Activated effector memory CD4-positive, alpha-beta T cell treated with Interleukin-2 at 50 U/mL for 16 hours (primary cell): ENCODE results near the gene CYTH3.

Source experiments
- DNase-seq: peaks from one replicate; pipeline ENCODE4 v3.0.0-alpha.2; 2020

CYTH3 gene

GRCh38 chr7:6188389-6188788 is 84.0 kb downstream of the CYTH3 start:
- DNase-seq, result no peak

GRCh38 chr7:6186577-6186976 is 85.8 kb downstream of the CYTH3 start:
- no peak for DNase-seq

- DNase-seq, result no peak
Observed at GRCh38 chr7:6182993-6183392, 89.4 kb downstream of the CYTH3 start.

GRCh38 chr7:6181136-6181535 is 91.3 kb downstream of the CYTH3 start:
- no peak for DNase-seq

- no peak for DNase-seq
Observed at GRCh38 chr7:6180344-6180725, 92.1 kb downstream of the CYTH3 start.

GRCh38 chr7:6179620-6180343 is 92.6 kb downstream of the CYTH3 start:
- no peak for DNase-seq

- no peak for DNase-seq
Observed at GRCh38 chr7:6178298-6179029, 94.0 kb downstream of the CYTH3 start.

- no peak for DNase-seq
Observed at GRCh38 chr7:6175645-6176044, 96.8 kb downstream of the CYTH3 start.

GRCh38 chr7:6172910-6173295 is 99.5 kb downstream of the CYTH3 start:
- DNase-seq, result no peak

- no peak for DNase-seq
Observed at GRCh38 chr7:6172224-6172909, 100.1 kb downstream of the CYTH3 start.

GRCh38 chr7:6171532-6172223 is 100.7 kb downstream of the CYTH3 start:
- no peak for DNase-seq

GRCh38 chr7:6170571-6171531 is 101.6 kb downstream of the CYTH3 start:
- DNase-seq, result no peak

GRCh38 chr7:6169805-6170520 is 102.5 kb downstream of the CYTH3 start:
- no peak for DNase-seq

GRCh38 chr7:6168477-6168868 is 104.0 kb downstream of the CYTH3 start:
- no peak for DNase-seq

GRCh38 chr7:6167587-6168476 is 104.6 kb downstream of the CYTH3 start:
- DNase-seq, result no peak

GRCh38 chr7:6167004-6167551 is 105.3 kb downstream of the CYTH3 start:
- no peak for DNase-seq

- DNase-seq, result no peak
Observed at GRCh38 chr7:6166443-6166891, 106.0 kb downstream of the CYTH3 start.

- DNase-seq, result no peak
Observed at GRCh38 chr7:6165521-6166320, 106.7 kb downstream of the CYTH3 start.

- no peak for DNase-seq
Observed at GRCh38 chr7:6165075-6165474, 107.3 kb downstream of the CYTH3 start.
